K562 (cell line): ENCODE data around the gene BUB3. TPM values are rescaled to one million over a fixed set of nuclear protein-coding genes. Genes with fewer than 3 reads are reported as not detected.
A peak's percentile ranks its signal among the peaks of the same experiment; 100 is the strongest.

Experiments
- ATAC-seq: fragments of 200-7000 bp; cut with Tn5 transposase; 3 replicates; pipeline ENCODE4 v1.9.1; 2020; ENCODE audit warnings: moderate library complexity
- BruUV-seq: library from RNA; stranded (reverse); fragments of 400-500 nt; replicated peaks from 2 replicates; lab custom pipeline; 2021; lab: Mats Ljungman, UMichigan
- CTCF ChIA-PET: fragments of 300-600 bp; formaldehyde crosslinking; extraction: SDS; loops from one replicate; lab custom pipeline; 2021; ENCODE audit warnings: low intra/inter-chr PET ratio; lab: Yijun Ruan, JAX
- POLR2A ChIA-PET: fragments of 300-600, 350-650 bp; sonication (Branson Sonifier 250); formaldehyde crosslinking; extraction: SDS; loops from one replicate; lab custom pipeline; 2021; ENCODE audit warnings: antibody characterized with exemption, inconsistent platforms; lab: Yijun Ruan, JAX
- DNase-seq, 4 experiments: peaks; one replicate each; pipeline versions ENCODE4 v3.0.0 to v3.0.0-alpha.2; 2011 to 2018; ENCODE audit warnings: low spot score in 3 of 4, mixed read lengths in 3 of 4; ENCODE audit errors: extremely low read depth in 1 of 4
- FAIRE-seq: peaks from 2 replicates; lab custom pipeline; 2011; peaks lifted over from hg19 to GRCh38; lab: Jason Lieb, UNC
- H2AFZ ChIP-seq: 2 replicates; pipeline ENCODE4 v1.6.0; 2011; ENCODE audit warnings: low read depth, low read length, control low read depth, inconsistent platforms
- H3K27ac ChIP-seq: fragments of 200-600 bp; 3 replicates; pipeline ENCODE4 v1.8.0; 2011; ENCODE audit warnings: low read depth, mild to moderate bottlenecking, control low read depth, inconsistent platforms, low read length, moderate library complexity, mixed read lengths; ENCODE audit errors: extremely low read depth
- H3K27me3 ChIP-seq, 2 experiments: fragments of 300-600 bp in 1 of 2; 2 replicates in 1 of 2; 3 replicates in 1 of 2; pipeline versions ENCODE4 v1.6.0 to v1.8.0; 2011; ENCODE audit warnings: inconsistent platforms in 2 of 2, low read length in 2 of 2, mild to moderate bottlenecking in 1 of 2, mixed read lengths in 1 of 2, moderate library complexity in 1 of 2; ENCODE audit not compliant: control insufficient read depth in 2 of 2, insufficient read depth in 2 of 2
- H3K36me3 ChIP-seq: fragments of 300-600 bp; 3 replicates; pipeline ENCODE4 v1.8.0; 2011; ENCODE audit warnings: mild to moderate bottlenecking, low read length, inconsistent platforms; ENCODE audit not compliant: control insufficient read depth, insufficient read depth
- H3K4me1 ChIP-seq, 2 experiments: fragments of 200-600 bp in 1 of 2; replicated peaks in 1 of 2; 2 replicates in 1 of 2; 3 replicates in 1 of 2; pipeline versions ENCODE4 v1.5.1 to v1.8.0; 2011; ENCODE audit warnings: inconsistent platforms in 2 of 2, low read length in 2 of 2, mild to moderate bottlenecking in 1 of 2, mixed read lengths in 1 of 2, moderate library complexity in 1 of 2; ENCODE audit not compliant: control insufficient read depth in 2 of 2, insufficient read depth in 2 of 2
- H3K4me2 ChIP-seq: 2 replicates; pipeline ENCODE4 v1.6.1; 2011; ENCODE audit warnings: low read length, control low read depth, inconsistent platforms, mixed read lengths; ENCODE audit not compliant: insufficient read depth
- H3K4me3 ChIP-seq: fragments of 200-600 bp; sonication (generic), shearing (Covaris generic); 2 replicates; pipeline ENCODE4 v1.5.1; 2016; ENCODE audit warnings: control low read depth, inconsistent platforms
- H3K79me2 ChIP-seq: fragments of 200-600 bp; 3 replicates; pipeline ENCODE4 v1.8.0; 2011; ENCODE audit warnings: low read length, inconsistent platforms; ENCODE audit not compliant: control insufficient read depth, insufficient read depth
- H3K9ac ChIP-seq, 2 experiments: 2 replicates each; pipeline versions ENCODE4 v1.6.0 to v1.6.1; 2011; ENCODE audit warnings: low read depth in 2 of 2, low read length in 2 of 2, control low read depth in 1 of 2, inconsistent platforms in 1 of 2, mild to moderate bottlenecking in 1 of 2, mixed read lengths in 1 of 2; ENCODE audit not compliant: insufficient read depth in 1 of 2
- H3K9me1 ChIP-seq: one replicate; pipeline ENCODE4 v1.6.0; 2011; ENCODE audit warnings: inconsistent platforms, mild to moderate bottlenecking, low read length, moderate library complexity; ENCODE audit not compliant: control insufficient read depth, insufficient read depth
- H3K9me3 ChIP-seq: replicated peaks from 2 replicates; pipeline ENCODE4 v1.5.1; 2011; ENCODE audit warnings: low read depth, low read length, inconsistent platforms; ENCODE audit not compliant: control insufficient read depth, insufficient read depth
- H4K20me1 ChIP-seq: replicated peaks from 2 replicates; pipeline ENCODE4 v1.6.1; 2011; ENCODE audit warnings: low read length, inconsistent platforms, mixed read lengths; ENCODE audit not compliant: control insufficient read depth, insufficient read depth
- ARID2 ChIP-seq: fragments of 450-650 bp; IDR thresholded peaks from 2 replicates; pipeline ENCODE4 v1.6.1; 2017; ENCODE audit warnings: antibody characterized with exemption, mild to moderate bottlenecking
- CBFB ChIP-seq: sonication (generic); formaldehyde crosslinking; IDR thresholded peaks from 2 replicates; pipeline ENCODE4 v1.4.0; 2020; ENCODE audit warnings: mild to moderate bottlenecking, missing genetic modification reagents
- FOSL1 ChIP-seq: fragments of 200-800 bp; sonication (Bioruptor generic); conservative IDR thresholded peaks from 2 replicates; pipeline ENCODE4 v1.6.1; 2016; ENCODE audit warnings: missing genetic modification characterization, missing compliant biosample characterization
- IRF2 ChIP-seq: sonication (generic); formaldehyde crosslinking; IDR thresholded peaks from 2 replicates; pipeline ENCODE4 v1.8.1; 2022; ENCODE audit warnings: mild to moderate bottlenecking, missing genetic modification reagents
- MEF2D ChIP-seq: conservative IDR thresholded peaks from 2 replicates; pipeline ENCODE4 v1.6.1; 2016; ENCODE audit warnings: low read depth, missing genetic modification characterization, missing compliant biosample characterization
- STAG1 ChIP-seq: sonication (generic); formaldehyde crosslinking; IDR thresholded peaks from 2 replicates; pipeline ENCODE4 v1.5.0; 2020; ENCODE audit warnings: missing genetic modification reagents, borderline replicate concordance
- WHSC1 ChIP-seq: IDR thresholded peaks from one replicate; pipeline ENCODE4 v1.6.1; 2012; ENCODE audit warnings: low read length, control low read depth, inconsistent platforms
- ZBTB5 ChIP-seq: fragments of 450-650 bp; IDR thresholded peaks from 2 replicates; pipeline ENCODE4 v1.6.1; 2017; ENCODE audit warnings: antibody characterized with exemption
- ZBTB7A ChIP-seq: IDR thresholded peaks from 2 replicates; pipeline ENCODE4 v1.6.1; 2011; ENCODE audit warnings: low read depth, mild to moderate bottlenecking, low read length, moderate library complexity, borderline replicate concordance; ENCODE audit not compliant: control insufficient read depth
- ZNF699 ChIP-seq: fragments of 250-450 bp; sonication (Bioruptor Pico); IDR thresholded peaks from 2 replicates; pipeline ENCODE4 v1.8.0; 2021; ENCODE audit warnings: mild to moderate bottlenecking, moderate library complexity; ENCODE audit not compliant: insufficient replicate concordance
- ZNF75A ChIP-seq: fragments of 450-650 bp; formaldehyde crosslinking; IDR thresholded peaks from 2 replicates; pipeline ENCODE4 v1.4.0; 2020; ENCODE audit warnings: mild to moderate bottlenecking
- WGBS: fragments of 100-300 bp; shearing (Covaris generic); methylation state at CpG from one replicate; pipeline ENCODE4 v1.1.6; 2016; ENCODE audit warnings: low coverage, mixed read lengths; ENCODE audit not compliant: insufficient coverage; ENCODE audit errors: missing lambda C conversion rate; 5-methylcytosine and 5-hydroxymethylcytosine counted together
- in situ Hi-C: fragments of 300-500 bp; cut with MboI; formaldehyde crosslinking; loops from 4 replicates; pipeline ENCODE4 v1.15.0; 2018; ENCODE audit warnings: inconsistent platforms, mixed read lengths
- intact Hi-C: fragments of 100-400 bp; cut with micrococcal nuclease; formaldehyde crosslinking; loops from 2 replicates; pipeline ENCODE4 v1.14.2; 2022
- polyA plus RNA-seq, 8 experiments: library from polyadenylated mRNA; depleted of rRNA in 4 of 8; stranded (reverse) in 5 of 8; unstranded in 3 of 8; fragments of >200 nt; fragmentation: Nextera tagmentation in 2 of 8; fragmentation: Illumina TruSeq in 1 of 8; extraction: Ambion mirVana in 2 of 8; extraction: Trizol in 1 of 8; gene quantifications; 2 replicates each; pipeline versions ENCODE4 v1.2.1 to v1.2.3, GENCODE V29; 2011 to 2014; ENCODE audit warnings: inconsistent platforms in 1 of 8, missing spikeins in 1 of 8
- total RNA-seq, 7 experiments: library from RNA; depleted of rRNA in 6 of 7; stranded (reverse); fragments of >200 nt in 6 of 7; fragmentation: Illumina TruSeq in 2 of 7; extraction: Trizol in 2 of 7; gene quantifications; 2 replicates each; pipeline versions ENCODE4 v1.2.1 to v1.2.3, GENCODE V29; 2011 to 2021; ENCODE audit warnings: low replicate concordance in 1 of 7

BUB3 gene
- total and polyA plus RNA-seq, 9 of the 15 experiments (the other 6 are each of a cell fraction or from before 2014, with no cell fraction given): 167 to 761 (median 225) TPM

DNA sequence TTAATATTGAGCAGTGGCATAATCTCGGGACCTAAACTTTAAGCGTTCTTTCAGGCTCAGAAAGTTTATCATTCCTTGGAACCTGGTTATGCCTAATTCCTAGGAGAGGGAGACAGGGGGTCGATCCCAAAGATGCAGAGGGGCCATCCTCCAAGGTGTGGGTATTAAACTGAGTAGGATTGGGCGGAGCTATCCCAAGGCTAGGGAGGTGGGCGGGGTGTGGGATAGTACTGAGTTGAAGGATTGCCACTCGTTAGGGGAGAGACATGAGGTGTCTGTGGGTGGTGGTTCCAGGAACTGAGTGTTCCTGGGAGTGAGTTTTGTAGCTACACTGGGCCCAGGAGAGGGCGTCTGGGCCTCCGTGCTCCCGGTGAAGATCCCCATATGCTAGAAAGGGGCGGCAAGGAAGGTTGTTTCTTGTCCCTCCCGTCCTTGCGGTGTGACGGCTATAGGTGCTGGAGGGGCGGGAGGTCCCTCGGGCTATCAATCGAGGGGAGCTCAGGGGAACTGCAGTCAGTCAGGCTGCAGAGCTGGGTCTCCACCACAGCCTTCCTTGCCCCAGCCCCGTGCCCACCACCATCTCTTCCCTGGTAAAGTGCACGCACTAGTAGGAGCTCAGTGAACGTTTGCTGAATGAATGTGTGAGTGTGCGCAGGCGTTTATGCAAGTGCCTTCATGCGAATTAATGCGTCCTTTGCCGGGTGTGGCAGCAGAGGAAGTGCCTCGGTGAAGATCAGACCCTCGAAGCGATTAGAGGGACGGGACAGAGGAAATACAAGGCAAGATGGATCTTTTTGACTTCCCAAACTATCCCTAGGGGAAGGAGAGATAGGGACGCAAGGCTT is 9.3 kb upstream of the BUB3 start (continued):
- TF ChIP-seq IRF2 (CRISPR knock-in tag): no peak
- TF ChIP-seq ZNF75A (CRISPR knock-in tag): no peak

GRCh38 chr10:123145542-123146012 is 8.6 kb upstream of the BUB3 start:
- no peak for TF ChIP-seq STAG1
- TF ChIP-seq CBFB (CRISPR knock-in tag): no peak
- no peak for TF ChIP-seq ZBTB7A
- no peak for TF ChIP-seq ARID2
- TF ChIP-seq ZNF699 (CRISPR knock-in tag): no peak
- no peak for TF ChIP-seq MEF2D (tag)
- no peak for TF ChIP-seq ZBTB5
- TF ChIP-seq FOSL1 (tag): no peak
- no peak for TF ChIP-seq WHSC1
- TF ChIP-seq, all 486 proteins: peak for 0
- no TSS peak for BruUV-seq
- in situ Hi-C loops (no loop called here), intact Hi-C loops (no loop called here)
- H4K20me1 ChIP-seq: no peaks in the 10 kb centered on the region
- no peak overlapping the region for H3K4me3 ChIP-seq
- ATAC-seq (no peak), DNase-seq (no peak), FAIRE-seq (no peak)
- H3K27ac ChIP-seq: no peak overlapping the region; the same call in 2 of the 3 replicates
- CTCF ChIA-PET: no interaction called here
- POLR2A ChIA-PET: interaction anchor here (1.7 kb wide), 1 partner anchor 9 kb away, joined by 8 read pairs; the partner anchor contains the start of gene BUB3
- H3K4me1 ChIP-seq: peaks cover 9 to 14% of the 10 kb centered on the region in 2 experiments; a peak in 4 of 5 replicates
- no peaks in the 10 kb centered on the region for H3K9me1 ChIP-seq
- no peak overlapping the region for H3K9ac ChIP-seq
- no peaks in the 10 kb centered on the region for H3K9me3 ChIP-seq
- no peaks in the 10 kb centered on the region for H3K27me3 ChIP-seq
- WGBS: 73% methylated on average over 10 of the region's 14 CpGs
- peaks cover 13% of the 10 kb centered on the region for H3K36me3 ChIP-seq
- H2AFZ ChIP-seq: peak overlapping the region; percentile 70
- H3K4me2 ChIP-seq: peak overlapping the region; percentile 32; the same call in 1 of the 2 replicates
- peaks cover 8% of the 10 kb centered on the region for H3K79me2 ChIP-seq
